Rectal smooth muscle tissue (tissue), 1 donor: ENCODE data around the gene FAM124A.

Source experiments
- H3K27ac ChIP-seq: one replicate; pipeline ENCODE4 v1.7.0; 2013; ENCODE audit warnings: low read depth, low read length, inconsistent platforms
- H3K27me3 ChIP-seq: one replicate; pipeline ENCODE4 v1.7.0; 2013; ENCODE audit warnings: low read length; ENCODE audit not compliant: control insufficient read depth, insufficient read depth
- H3K36me3 ChIP-seq: one replicate; pipeline ENCODE4 v1.7.0; 2013; ENCODE audit warnings: low read length; ENCODE audit not compliant: control insufficient read depth, insufficient read depth
- H3K4me1 ChIP-seq: one replicate; pipeline ENCODE4 v1.7.0; 2013; ENCODE audit warnings: low read length; ENCODE audit not compliant: control insufficient read depth, insufficient read depth
- H3K4me3 ChIP-seq: one replicate; pipeline ENCODE4 v1.7.0; 2013; ENCODE audit warnings: low read length
- H3K9ac ChIP-seq: one replicate; pipeline ENCODE4 v1.7.0; 2013; ENCODE audit warnings: low read length

The FAM124A gene

GRCh38 chr13:51262501-51263211 lies 40.5 kb downstream of the FAM124A start:
- Histone ChIP-seq H3K4me3 (no peak overlapping the region), H3K36me3 (no peaks in the 10 kb centered on the region), H3K9ac (no peak overlapping the region), H3K4me1 (peaks cover 8% of the 10 kb centered on the region), H3K27ac (no peak overlapping the region), H3K27me3 (no peaks in the 10 kb centered on the region)

- H3K36me3 ChIP-seq: no peaks in the 10 kb centered on the region
- peaks cover 4% of the 10 kb centered on the region for H3K4me1 ChIP-seq
- H3K9ac ChIP-seq: no peak overlapping the region
- no peak overlapping the region for H3K27ac ChIP-seq
- no peak overlapping the region for H3K4me3 ChIP-seq
- H3K27me3 ChIP-seq: no peaks in the 10 kb centered on the region
These were observed 44.4 kb downstream of the FAM124A start for GRCh38 chr13:51266642-51267041.

- H3K9ac ChIP-seq: no peak overlapping the region
- H3K4me1 ChIP-seq: peaks cover 2% of the 10 kb centered on the region
- no peak overlapping the region for H3K27ac ChIP-seq
- H3K27me3 ChIP-seq: no peaks in the 10 kb centered on the region
- no peaks in the 10 kb centered on the region for H3K36me3 ChIP-seq
- no peak overlapping the region for H3K4me3 ChIP-seq
These were observed 45.4 kb downstream of the FAM124A start for GRCh38 chr13:51267622-51268021.

GRCh38 chr13:51269039-51269438 lies 46.8 kb downstream of the FAM124A start:
- Histone ChIP-seq H3K36me3 (no peaks in the 10 kb centered on the region), H3K27me3 (no peaks in the 10 kb centered on the region), H3K27ac (no peak overlapping the region), H3K4me3 (no peak overlapping the region), H3K9ac (no peak overlapping the region), H3K4me1 (peaks cover 2% of the 10 kb centered on the region)

- Histone ChIP-seq H3K9ac (no peak overlapping the region), H3K36me3 (no peaks in the 10 kb centered on the region), H3K27ac (no peak overlapping the region), H3K27me3 (no peaks in the 10 kb centered on the region), H3K4me1 (peaks cover 5% of the 10 kb centered on the region), H3K4me3 (no peak overlapping the region)
These were observed 48.6 kb downstream of the FAM124A start for GRCh38 chr13:51270623-51271415.

GRCh38 chr13:51271528-51272085 lies 49.4 kb downstream of the FAM124A start:
- Histone ChIP-seq H3K36me3 (no peaks in the 10 kb centered on the region), H3K4me1 (peaks cover 5% of the 10 kb centered on the region), H3K27ac (peak overlapping the region; percentile 35), H3K4me3 (no peak overlapping the region), H3K27me3 (no peaks in the 10 kb centered on the region), H3K9ac (no peak overlapping the region)

- Histone ChIP-seq H3K27ac (no peak overlapping the region), H3K4me3 (no peak overlapping the region), H3K4me1 (peaks cover 19% of the 10 kb centered on the region), H3K9ac (no peak overlapping the region), H3K36me3 (no peaks in the 10 kb centered on the region), H3K27me3 (no peaks in the 10 kb centered on the region)
These were observed 52.9 kb downstream of the FAM124A start for GRCh38 chr13:51275101-51275500.

GRCh38 chr13:51276636-51277035 lies 54.4 kb downstream of the FAM124A start:
- H3K27me3 ChIP-seq: no peaks in the 10 kb centered on the region
- peaks cover 18% of the 10 kb centered on the region for H3K4me1 ChIP-seq
- no peak overlapping the region for H3K4me3 ChIP-seq
- no peak overlapping the region for H3K9ac ChIP-seq
- no peaks in the 10 kb centered on the region for H3K36me3 ChIP-seq
- H3K27ac ChIP-seq: no peak overlapping the region

- Histone ChIP-seq H3K4me3 (no peak overlapping the region), H3K4me1 (peaks cover 22% of the 10 kb centered on the region), H3K9ac (no peak overlapping the region), H3K27me3 (no peaks in the 10 kb centered on the region), H3K27ac (peak overlapping the region; percentile 41), H3K36me3 (no peaks in the 10 kb centered on the region)
These were observed 55.7 kb downstream of the FAM124A start for GRCh38 chr13:51277928-51278327.

GRCh38 chr13:51278426-51279130 lies 56.4 kb downstream of the FAM124A start:
- Histone ChIP-seq H3K27ac (peak overlapping the region; percentile 41), H3K36me3 (no peaks in the 10 kb centered on the region), H3K4me1 (peaks cover 22% of the 10 kb centered on the region), H3K9ac (no peak overlapping the region), H3K27me3 (no peaks in the 10 kb centered on the region), H3K4me3 (no peak overlapping the region)

GRCh38 chr13:51280379-51280940 lies 58.3 kb downstream of the FAM124A start:
- H3K4me3 ChIP-seq: no peak overlapping the region
- no peak overlapping the region for H3K9ac ChIP-seq
- H3K27ac ChIP-seq: no peak overlapping the region
- H3K36me3 ChIP-seq: no peaks in the 10 kb centered on the region
- H3K4me1 ChIP-seq: peaks cover 20% of the 10 kb centered on the region
- H3K27me3 ChIP-seq: no peaks in the 10 kb centered on the region

- no peak overlapping the region for H3K4me3 ChIP-seq
- H3K27ac ChIP-seq: no peak overlapping the region
- H3K9ac ChIP-seq: no peak overlapping the region
- H3K4me1 ChIP-seq: peaks cover 19% of the 10 kb centered on the region
- H3K36me3 ChIP-seq: no peaks in the 10 kb centered on the region
- no peaks in the 10 kb centered on the region for H3K27me3 ChIP-seq
These were observed 60.1 kb downstream of the FAM124A start for GRCh38 chr13:51282322-51282721.
